Measurements from ENCODE around the gene SPRY4.
A peak's percentile ranks its signal among the peaks of the same experiment; 100 is the strongest.
"Not testable (repeated sequence)": the region's sequence is repeated elsewhere in the genome, so short reads cannot be mapped to it uniquely, and the experiment has no call there.

The SPRY4 gene, protein sequence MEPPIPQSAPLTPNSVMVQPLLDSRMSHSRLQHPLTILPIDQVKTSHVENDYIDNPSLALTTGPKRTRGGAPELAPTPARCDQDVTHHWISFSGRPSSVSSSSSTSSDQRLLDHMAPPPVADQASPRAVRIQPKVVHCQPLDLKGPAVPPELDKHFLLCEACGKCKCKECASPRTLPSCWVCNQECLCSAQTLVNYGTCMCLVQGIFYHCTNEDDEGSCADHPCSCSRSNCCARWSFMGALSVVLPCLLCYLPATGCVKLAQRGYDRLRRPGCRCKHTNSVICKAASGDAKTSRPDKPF

GRCh38 chr5:142324871-142325724 is at the start of gene SPRY4:
Gene SPRY4 (minus strand): TSS chr5:142325021. CDS start chr5:142315108, 9,913 bp downstream.
- DNase-seq, result peak; percentile 92

GRCh38 chr5:142368529-142368928 is 43.7 kb upstream of the SPRY4 start:
- no peak for DNase-seq

- no peak for DNase-seq
These were observed 41.2 kb upstream of the SPRY4 start for GRCh38 chr5:142366007-142366406.

GRCh38 chr5:142364251-142365145 is 39.7 kb upstream of the SPRY4 start:
- DNase-seq, result peak; percentile 71

GRCh38 chr5:142363619-142363963 is 38.8 kb upstream of the SPRY4 start:
- DNase-seq, result no peak

DNA sequence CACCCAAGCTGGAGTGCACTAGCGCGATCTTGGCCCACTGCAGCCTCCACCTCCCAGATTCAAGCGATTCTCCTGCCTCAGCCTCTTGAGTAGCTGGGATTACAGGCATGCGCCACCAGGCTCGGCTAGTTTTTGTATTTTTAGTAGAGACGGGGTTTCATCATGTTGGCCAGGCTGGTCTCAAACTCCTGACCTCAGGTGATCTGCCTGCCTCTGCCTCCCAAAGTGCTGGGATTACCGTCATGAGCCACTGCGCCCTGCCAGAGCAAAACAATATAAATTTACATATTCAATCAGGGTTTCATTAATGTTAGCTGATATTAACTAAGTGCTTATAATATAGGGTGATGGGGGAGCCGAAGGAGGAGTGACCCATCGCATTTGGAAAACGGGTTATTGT is 37.4 kb upstream of the SPRY4 start:
- DNase-seq, result not testable (repeated sequence)

DNA sequence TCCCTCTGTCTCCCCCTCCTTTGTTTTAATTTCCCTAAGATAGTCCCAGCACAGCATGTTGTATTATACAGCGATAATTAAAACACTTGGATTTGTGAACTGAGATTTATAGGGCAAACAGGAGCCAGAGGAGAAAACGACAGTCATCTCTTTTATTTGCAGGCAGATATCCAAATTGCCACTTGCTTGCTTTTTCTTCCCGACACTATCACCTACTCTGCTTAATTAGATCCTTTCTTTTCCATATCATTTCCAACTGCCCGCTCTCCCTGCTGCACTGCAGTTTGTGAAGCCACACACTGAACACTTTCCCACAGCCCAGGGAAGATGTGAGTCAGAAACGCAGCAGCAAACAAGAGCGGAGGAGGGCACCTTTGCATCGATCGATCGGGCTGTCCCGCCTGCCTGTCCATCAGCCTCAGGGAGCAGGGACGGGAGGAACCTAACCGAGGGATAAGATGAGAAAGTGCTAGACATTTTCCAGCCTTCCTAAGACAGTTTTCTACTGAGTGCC is 35.8 kb upstream of the SPRY4 start:
- no peak for DNase-seq

DNA sequence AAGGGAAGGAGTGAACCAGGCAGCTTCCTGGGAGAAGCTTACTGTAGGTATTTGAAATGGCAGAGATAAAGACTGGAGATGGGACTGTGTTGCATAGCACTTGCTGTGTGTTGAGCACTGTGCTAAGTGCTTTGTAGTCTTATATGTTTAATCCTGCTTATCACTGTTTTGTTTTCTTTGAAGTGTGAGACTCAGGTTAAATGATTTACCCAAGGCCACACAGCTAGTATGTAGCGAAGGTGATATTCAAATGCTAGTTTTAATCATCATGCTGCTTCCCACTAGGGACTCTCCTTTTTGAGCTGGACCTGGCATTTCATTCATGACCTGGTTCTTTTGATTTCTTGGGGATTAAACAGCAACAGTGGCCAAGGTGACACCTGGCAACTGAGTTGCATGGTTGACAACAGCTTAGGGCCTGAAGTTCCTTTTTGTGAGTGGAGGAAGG is 35.3 kb upstream of the SPRY4 start:
- no peak for DNase-seq

DNA sequence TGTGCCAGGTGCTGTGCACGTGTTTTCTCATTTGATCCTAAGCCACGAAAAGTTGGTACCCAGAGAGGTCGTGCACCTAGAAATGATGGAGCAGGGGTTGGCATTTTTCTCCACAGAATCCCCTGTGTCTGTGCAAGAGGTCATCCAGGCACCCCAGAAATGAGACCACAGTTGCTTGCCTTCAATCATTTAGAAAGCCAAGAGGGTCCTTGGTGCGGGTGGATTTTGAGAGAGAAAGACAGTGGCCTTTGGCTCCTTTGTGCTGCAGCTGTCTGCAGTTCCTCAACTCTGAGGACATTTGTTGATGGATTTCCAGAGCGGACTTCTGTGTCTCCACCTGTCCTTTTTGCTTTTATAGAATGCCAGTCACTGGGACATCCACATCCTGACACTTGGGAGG is 33.8 kb upstream of the SPRY4 start:
- no peak for DNase-seq

- DNase-seq, result no peak
These were observed 33.3 kb upstream of the SPRY4 start for GRCh38 chr5:142358121-142358520.

DNA sequence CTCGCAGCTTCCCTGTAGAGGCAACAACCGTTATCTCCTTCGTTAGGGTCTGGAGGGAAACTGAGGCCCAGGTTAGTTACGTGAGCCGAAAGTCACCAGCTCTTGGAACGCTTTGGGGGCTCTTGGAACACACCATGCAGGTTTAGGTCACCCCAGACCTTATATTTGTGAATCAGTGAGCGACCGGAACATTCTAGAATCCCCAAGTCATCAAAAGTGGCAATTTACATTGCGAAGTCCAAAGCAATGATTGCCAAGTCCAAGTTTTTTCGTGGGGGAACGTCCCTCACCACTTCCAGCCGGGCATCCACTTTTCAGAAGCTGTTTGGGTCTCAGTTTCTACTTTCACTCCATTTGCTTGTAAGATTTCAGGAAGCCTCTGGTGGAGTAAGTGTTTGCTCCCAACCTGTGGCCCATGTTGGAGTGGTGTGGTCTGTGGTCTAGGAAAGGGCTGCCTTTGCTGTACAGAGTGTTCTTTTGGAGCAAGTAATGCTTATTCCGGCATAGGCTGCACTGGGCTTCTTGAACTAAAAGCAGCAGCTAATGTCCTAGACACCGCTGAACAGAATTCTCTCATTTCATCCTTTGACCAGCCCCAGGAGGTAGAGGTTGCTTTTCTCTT is 32.8 kb upstream of the SPRY4 start:
- no peak for DNase-seq

- DNase-seq, result peak; percentile 54
These were observed 32.1 kb upstream of the SPRY4 start for GRCh38 chr5:142356716-142357468.

- no peak for DNase-seq
These were observed 31.5 kb upstream of the SPRY4 start for GRCh38 chr5:142356349-142356715.

DNA sequence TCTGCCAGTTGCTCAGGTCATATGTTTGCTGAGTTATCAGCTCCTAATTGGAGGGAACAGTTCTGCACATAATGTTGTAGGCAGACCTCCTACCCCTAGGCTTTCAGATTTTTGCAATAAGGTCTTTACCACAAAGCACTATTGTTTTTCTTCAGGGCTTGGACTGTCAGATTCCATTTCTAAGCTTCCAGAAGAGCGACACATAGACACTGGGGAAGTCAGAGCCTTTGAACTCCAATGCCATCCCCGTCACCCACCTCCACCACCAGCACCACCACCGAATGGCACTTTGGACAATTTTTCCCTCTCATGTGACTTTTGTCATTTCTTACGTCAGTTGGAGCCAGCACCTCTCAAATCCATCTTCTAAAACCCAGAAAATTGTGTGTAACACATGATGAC is 28.3 kb upstream of the SPRY4 start:
- DNase-seq, result no peak

DNA sequence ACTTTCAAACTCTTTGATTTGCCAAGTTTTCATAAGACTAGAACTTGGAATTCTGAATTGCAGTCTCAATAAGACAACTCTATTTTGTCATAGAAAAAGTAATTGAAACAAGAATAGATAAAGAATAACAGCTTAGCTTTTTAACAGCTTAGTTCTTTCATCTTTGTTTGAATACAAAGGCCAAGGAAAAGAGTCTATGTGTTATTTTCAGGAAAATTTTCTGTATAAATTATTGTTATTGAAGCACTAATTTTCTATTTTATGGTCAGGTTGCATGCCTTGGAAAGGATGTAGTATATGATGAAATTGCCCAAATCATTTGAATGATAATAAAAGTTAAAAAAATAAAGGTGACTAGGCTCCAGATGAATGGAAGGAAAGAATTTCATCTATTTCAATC is 25.2 kb upstream of the SPRY4 start:
- no peak for DNase-seq

GRCh38 chr5:142346706-142347105 is 21.9 kb upstream of the SPRY4 start:
- no peak for DNase-seq

DNA sequence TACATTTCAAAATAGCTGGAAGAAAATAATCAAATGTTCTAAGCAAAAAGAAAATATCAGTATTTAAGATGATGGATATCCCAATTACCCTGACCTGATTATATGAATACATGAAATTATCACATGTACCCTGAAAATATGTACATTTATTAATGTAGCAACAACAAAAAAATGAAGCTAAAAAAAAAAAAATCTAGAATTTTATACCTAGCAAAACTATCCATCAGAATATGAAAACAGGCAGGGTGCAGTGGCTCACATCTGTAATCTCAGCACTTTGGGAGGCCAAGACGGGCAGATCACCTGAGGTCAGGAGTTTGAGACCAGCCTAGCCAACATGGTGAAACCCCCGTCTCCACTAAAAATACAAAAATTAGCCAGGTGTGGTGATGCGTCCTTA is 20.1 kb upstream of the SPRY4 start:
- not testable (repeated sequence) for DNase-seq

DNA sequence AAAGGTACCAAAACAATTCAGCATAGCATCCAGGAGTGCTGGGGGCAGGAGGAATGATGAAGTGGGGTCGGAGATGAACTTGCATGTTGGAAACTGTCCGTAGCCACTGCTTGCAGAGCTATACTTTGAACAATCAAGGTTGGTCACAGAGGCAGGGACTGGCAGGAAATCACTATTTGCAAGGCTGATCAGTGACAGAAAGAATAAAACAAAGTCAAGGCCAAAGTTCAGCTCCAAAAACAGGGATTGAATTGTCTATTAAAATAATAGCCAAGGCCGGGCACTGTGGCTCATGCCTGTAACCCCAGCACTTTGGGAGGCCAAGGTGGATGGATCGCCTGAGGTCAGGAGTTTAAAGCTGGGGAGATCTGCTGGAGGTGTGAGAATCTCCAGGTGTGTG is 18.7 kb upstream of the SPRY4 start:
- no peak for DNase-seq

GRCh38 chr5:142342128-142342981 is 17.5 kb upstream of the SPRY4 start:
- no peak for DNase-seq

DNA sequence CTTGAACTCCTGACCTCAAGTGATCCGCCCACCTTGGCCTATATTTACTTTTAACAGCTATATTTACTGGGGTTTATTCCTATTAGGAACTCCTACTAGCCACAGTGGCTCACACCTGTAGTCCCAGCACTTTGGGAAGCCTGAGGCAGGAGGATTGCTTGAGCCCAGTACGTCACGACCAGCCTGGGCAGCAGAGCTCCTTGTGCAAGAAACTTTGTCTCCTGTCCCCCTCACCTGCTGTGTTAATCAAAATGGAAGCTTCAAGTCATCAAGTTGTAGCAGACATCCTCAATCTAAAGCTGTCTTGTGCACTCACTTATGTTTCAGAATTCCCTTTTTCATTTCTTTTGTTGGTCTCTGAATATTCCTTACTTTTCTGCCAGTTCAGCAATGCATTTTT is 15.0 kb upstream of the SPRY4 start:
- no peak for DNase-seq

DNA sequence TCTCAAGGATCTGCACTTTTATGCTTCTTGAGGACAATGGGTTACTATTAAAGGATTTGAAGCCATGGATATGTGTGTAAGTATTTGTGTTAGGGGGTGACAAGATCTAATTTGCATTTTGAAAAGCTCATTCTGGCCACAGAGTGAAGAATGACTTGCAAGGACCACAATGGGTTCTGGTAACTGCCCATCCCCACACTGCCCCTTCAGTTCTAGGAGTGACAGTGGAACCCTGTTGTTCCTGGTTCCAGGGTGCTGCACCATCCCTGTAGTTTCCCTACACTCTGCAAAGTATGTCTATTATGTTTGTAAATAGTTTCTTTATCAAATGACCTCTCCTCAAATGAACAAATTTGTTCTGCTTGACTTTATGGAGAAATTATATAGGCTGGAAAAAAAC is 9.7 kb upstream of the SPRY4 start:
- no peak for DNase-seq

Measured in NCI-H774 (cell line).